ENCODE data around the gene GOSR2.

Gene GOSR2

GRCh38 chr17:46922804-46923635 is at the start of gene GOSR2:
TSS of gene GOSR2 (plus strand) at chr17:46923160. CDS start at chr17:46923193, 33 bp downstream.
- DNase-seq (ENCODE audit: low read depth), result peak; percentile 86
- peak within 1 kb of the TSS; percentile 98 for H3K4me3 ChIP-seq (ENCODE audit: low read length)
- no peak for TF ChIP-seq CTCF (IDR thresholded peaks at IDR 0.05; ENCODE audit: insufficient read depth, low read depth, low read length, missing control alignments)

GRCh38 chr17:46873941-46874645 is 48.9 kb upstream of the GOSR2 start:
- no peak for TF ChIP-seq CTCF (IDR thresholded peaks at IDR 0.05; ENCODE audit: insufficient read depth, low read depth, low read length, missing control alignments)
- no peak overlapping the region for H3K4me3 ChIP-seq (ENCODE audit: low read length)
- DNase-seq (ENCODE audit: low read depth), result no peak

GRCh38 chr17:46874906-46875305 is 48.1 kb upstream of the GOSR2 start:
- no peak for DNase-seq (ENCODE audit: low read depth)
- no peak for TF ChIP-seq CTCF (IDR thresholded peaks at IDR 0.05; ENCODE audit: insufficient read depth, low read depth, low read length, missing control alignments)
- H3K4me3 ChIP-seq (ENCODE audit: low read length), result no peak overlapping the region

- no peak for TF ChIP-seq CTCF (IDR thresholded peaks at IDR 0.05; ENCODE audit: insufficient read depth, low read depth, low read length, missing control alignments)
- H3K4me3 ChIP-seq (ENCODE audit: low read length), result no peak overlapping the region
- DNase-seq (ENCODE audit: low read depth), result no peak
These were observed 47.1 kb upstream of the GOSR2 start for GRCh38 chr17:46875849-46876352.

GRCh38 chr17:46876353-46876887 is 46.5 kb upstream of the GOSR2 start:
- DNase-seq (ENCODE audit: low read depth), result peak; percentile 72
- no peak overlapping the region for H3K4me3 ChIP-seq (ENCODE audit: low read length)
- peak; percentile 78 for TF ChIP-seq CTCF (IDR thresholded peaks at IDR 0.05; ENCODE audit: insufficient read depth, low read depth, low read length, missing control alignments)

GRCh38 chr17:46876926-46877325 is 46.0 kb upstream of the GOSR2 start:
- no peak for DNase-seq (ENCODE audit: low read depth)
- H3K4me3 ChIP-seq (ENCODE audit: low read length), result no peak overlapping the region
- TF ChIP-seq CTCF (IDR thresholded peaks at IDR 0.05; ENCODE audit: insufficient read depth, low read depth, low read length, missing control alignments), result no peak

All from epithelial cell of esophagus (primary cell).